Panc1 (cell line): ENCODE data around the gene ACOXL. TPM values are rescaled to one million over a fixed set of nuclear protein-coding genes. Genes with fewer than 3 reads are reported as not detected.

ENCODE experiments used
- ATAC-seq: fragments of 200-7000 bp; cut with Tn5 transposase; 2 replicates; pipeline ENCODE4 v1.9.1; 2020; ENCODE audit warnings: mild to moderate bottlenecking, moderate library complexity
- BruUV-seq: library from RNA; stranded (reverse); fragments of 400-500 nt; replicated peaks from 2 replicates; lab custom pipeline; 2021; lab: Mats Ljungman, UMichigan
- CTCF ChIA-PET: fragments of 300-600 bp; sonication (Branson Sonifier 250); formaldehyde crosslinking; loops from one replicate; lab custom pipeline; 2022; ENCODE audit warnings: antibody characterized with exemption; lab: Charles Lee
- POLR2A ChIA-PET: fragments of 300-600 bp; sonication (Branson Sonifier 250); formaldehyde crosslinking; loops from one replicate; lab custom pipeline; 2022; ENCODE audit warnings: antibody characterized with exemption; lab: Charles Lee
- DNase-seq: peaks from one replicate; pipeline ENCODE4 v3.0.0-alpha.2; 2010; ENCODE audit warnings: low read depth, low spot score
- H3K27ac ChIP-seq: 2 replicates; pipeline ENCODE4 v1.5.1; 2011; ENCODE audit warnings: mild to moderate bottlenecking, low read length, inconsistent platforms
- H3K27me3 ChIP-seq: fragments of 200-500 bp; sonication (Bioruptor generic); 2 replicates; pipeline ENCODE4 v1.6.0; 2014; ENCODE audit warnings: low read length, inconsistent platforms; ENCODE audit not compliant: control insufficient read depth, insufficient read depth
- H3K36me3 ChIP-seq: fragments of 200-500 bp; sonication (Bioruptor generic); 2 replicates; pipeline ENCODE4 v1.5.1; 2014; ENCODE audit warnings: inconsistent platforms, mild to moderate bottlenecking, low read length, moderate library complexity; ENCODE audit not compliant: control insufficient read depth, insufficient read depth
- H3K4me1 ChIP-seq: 2 replicates; pipeline ENCODE4 v1.5.1; 2011; ENCODE audit warnings: inconsistent platforms, mild to moderate bottlenecking, low read length, moderate library complexity; ENCODE audit not compliant: control insufficient read depth, insufficient read depth
- H3K4me3 ChIP-seq, 2 experiments: 2 replicates each; pipeline ENCODE4 v1.5.1; 2011 to 2012; ENCODE audit warnings: low read depth in 2 of 2, low read length in 2 of 2, mild to moderate bottlenecking in 2 of 2, inconsistent platforms in 1 of 2, moderate library complexity in 1 of 2
- H3K9me3 ChIP-seq: fragments of 200-500 bp; sonication (Bioruptor generic); 2 replicates; pipeline ENCODE4 v1.5.1; 2014; ENCODE audit warnings: low read depth, mild to moderate bottlenecking, inconsistent platforms, low read length, moderate library complexity; ENCODE audit not compliant: control insufficient read depth, insufficient read depth
- CTCF ChIP-seq: fragments of 450-650 bp; IDR thresholded peaks from 2 replicates; pipeline ENCODE4 v1.5.1; 2017; ENCODE audit warnings: mild to moderate bottlenecking
- POLR2AphosphoS5 ChIP-seq: IDR thresholded peaks from 2 replicates; pipeline ENCODE4 v1.6.1; 2012; ENCODE audit warnings: mild to moderate bottlenecking, low read depth, low read length, moderate library complexity
- REST ChIP-seq, 2 experiments: IDR thresholded peaks; 2 replicates each; pipeline ENCODE4 v1.6.1; 2011 to 2012; ENCODE audit warnings: low read depth in 2 of 2, control low read depth in 1 of 2, low read length in 1 of 2, mild to moderate bottlenecking in 1 of 2, moderate library complexity in 1 of 2; ENCODE audit not compliant: insufficient read depth in 1 of 2
- SIN3A ChIP-seq: IDR thresholded peaks from 2 replicates; pipeline ENCODE4 v1.6.1; 2012; ENCODE audit warnings: low read depth, mild to moderate bottlenecking, low read length, moderate library complexity, borderline replicate concordance; ENCODE audit not compliant: insufficient read depth
- TCF7L2 ChIP-seq: IDR thresholded peaks from 2 replicates; pipeline ENCODE4 v1.6.1; 2011; ENCODE audit warnings: mild to moderate bottlenecking, low read depth, low read length, inconsistent platforms
- in situ Hi-C: cut with HindIII; loops from 2 replicates; pipeline ENCODE4 v1.10.0; 2016; ENCODE audit warnings: low sequenced_read_pairs, low pct_unique_long_range_greater_than_20kb
- intact Hi-C: fragments of 100-400 bp; cut with micrococcal nuclease; formaldehyde crosslinking; loops from one replicate; pipeline ENCODE4 v1.10.0; 2022; ENCODE audit not compliant: unreplicated experiment
- total RNA-seq: library from RNA; stranded (reverse); gene quantifications from one replicate; pipeline ENCODE4 v1.2.1, GENCODE V29; 2021; ENCODE audit not compliant: unreplicated experiment

ACOXL gene
- total RNA-seq, 1 experiment from 2014 or later: 4.9 TPM

DNA sequence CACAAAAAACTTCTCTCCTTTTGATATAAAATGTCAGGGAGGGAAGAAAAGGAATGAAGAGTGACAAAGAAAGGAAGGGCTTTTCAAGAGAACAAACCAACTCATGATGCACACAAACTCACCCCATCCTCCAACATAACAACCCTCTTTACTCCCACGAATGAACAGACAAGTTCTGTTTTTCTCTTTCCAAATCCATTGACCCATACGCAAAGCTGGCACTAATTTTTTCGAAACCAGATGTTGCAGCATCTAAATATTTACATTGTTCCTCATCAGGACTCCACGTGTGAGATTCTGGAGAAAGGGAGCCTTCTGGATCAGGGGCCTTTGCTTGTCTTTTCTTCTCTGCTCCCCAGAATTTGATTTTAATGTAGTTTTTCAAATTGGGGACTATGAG, 245.0 kb downstream of the ACOXL start:
- in situ Hi-C loops: no loop called here

DNA sequence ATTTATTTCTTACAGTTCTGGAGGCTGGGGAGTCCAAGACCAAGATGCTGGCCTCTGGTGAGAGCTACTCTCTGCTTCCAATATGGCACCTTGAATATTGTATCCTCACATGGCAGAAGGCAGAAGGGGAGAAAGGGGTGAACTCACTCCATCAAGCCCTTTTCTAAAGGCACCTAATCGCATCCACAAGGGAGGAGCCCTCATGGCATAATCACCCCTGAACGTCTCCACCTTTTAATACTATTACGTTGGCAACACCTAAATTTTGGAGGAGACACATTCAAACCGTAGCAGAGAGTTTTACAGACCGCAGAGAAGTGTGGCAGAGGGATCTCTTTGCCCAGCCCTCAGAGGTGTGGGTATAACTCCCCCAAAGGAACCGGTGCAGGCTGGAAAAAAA, 245.8 kb downstream of the ACOXL start:
- BruUV-seq: no TSS peak
- no peak for ATAC-seq
- POLR2A ChIA-PET: no interaction called here
- Histone ChIP-seq H3K4me3 (no peak overlapping the region), H3K27ac (no peak overlapping the region), H3K9me3 (no peaks in the 10 kb centered on the region), H3K27me3 (no peaks in the 10 kb centered on the region; the same call in 1 of the 2 replicates), H3K36me3 (no peaks in the 10 kb centered on the region), H3K4me1 (no peaks in the 10 kb centered on the region)
- in situ Hi-C loops: no loop called here
- intact Hi-C loops: no loop called here
- no peak for TF ChIP-seq TCF7L2
- TF ChIP-seq POLR2AphosphoS5: no peak
- no peak for TF ChIP-seq SIN3A
- no peak for TF ChIP-seq CTCF
- no peak for TF ChIP-seq REST (IDR thresholded peaks at IDR 0.05; ENCODE audit: insufficient read depth in 1 of 2, low read depth in 2 of 2, low read length in 1 of 2)
- CTCF ChIA-PET: no interaction called here
- DNase-seq: no peak

More for the DNA sequence above, 245.0 kb downstream of the ACOXL start:
- POLR2A ChIA-PET: interaction anchor here (0.6 kb wide), 1 partner anchor 300 kb away, joined by 15 read pairs; the partner anchor contains the start of gene BUB1
- TF ChIP-seq POLR2AphosphoS5: no peak
- TF ChIP-seq SIN3A: no peak
- TF ChIP-seq TCF7L2: no peak
- TF ChIP-seq CTCF: no peak
- no peak for TF ChIP-seq REST (IDR thresholded peaks at IDR 0.05; ENCODE audit: insufficient read depth in 1 of 2, low read depth in 2 of 2, low read length in 1 of 2)
- DNase-seq: no peak
- Histone ChIP-seq H3K9me3 (no peaks in the 10 kb centered on the region), H3K4me1 (no peaks in the 10 kb centered on the region), H3K27me3 (no peaks in the 10 kb centered on the region), H3K4me3 (no peak overlapping the region), H3K36me3 (no peaks in the 10 kb centered on the region), H3K27ac (no peak overlapping the region)
- CTCF ChIA-PET: interaction anchor here (0.6 kb wide), 1 partner anchor 100 kb away, joined by 3 read pairs; no protein-coding TSS in a partner anchor
- no TSS peak for BruUV-seq
- ATAC-seq: no peak
- intact Hi-C loops: no loop called here
